GM19023 (cell line): Measurements from ENCODE around the gene EIF3C.
"Not testable (repeated sequence)": the region's sequence is repeated elsewhere in the genome, so short reads cannot be mapped to it uniquely, and the experiment has no call there.

ENCODE experiments used
- ATAC-seq: cut with Tn5 transposase; IDR thresholded peaks from one replicate; pipeline ENCODE4 v1.9.1; 2021; ENCODE audit warnings: mild to moderate bottlenecking, moderate library complexity; ENCODE audit not compliant: unreplicated experiment

Gene EIF3C, protein sequence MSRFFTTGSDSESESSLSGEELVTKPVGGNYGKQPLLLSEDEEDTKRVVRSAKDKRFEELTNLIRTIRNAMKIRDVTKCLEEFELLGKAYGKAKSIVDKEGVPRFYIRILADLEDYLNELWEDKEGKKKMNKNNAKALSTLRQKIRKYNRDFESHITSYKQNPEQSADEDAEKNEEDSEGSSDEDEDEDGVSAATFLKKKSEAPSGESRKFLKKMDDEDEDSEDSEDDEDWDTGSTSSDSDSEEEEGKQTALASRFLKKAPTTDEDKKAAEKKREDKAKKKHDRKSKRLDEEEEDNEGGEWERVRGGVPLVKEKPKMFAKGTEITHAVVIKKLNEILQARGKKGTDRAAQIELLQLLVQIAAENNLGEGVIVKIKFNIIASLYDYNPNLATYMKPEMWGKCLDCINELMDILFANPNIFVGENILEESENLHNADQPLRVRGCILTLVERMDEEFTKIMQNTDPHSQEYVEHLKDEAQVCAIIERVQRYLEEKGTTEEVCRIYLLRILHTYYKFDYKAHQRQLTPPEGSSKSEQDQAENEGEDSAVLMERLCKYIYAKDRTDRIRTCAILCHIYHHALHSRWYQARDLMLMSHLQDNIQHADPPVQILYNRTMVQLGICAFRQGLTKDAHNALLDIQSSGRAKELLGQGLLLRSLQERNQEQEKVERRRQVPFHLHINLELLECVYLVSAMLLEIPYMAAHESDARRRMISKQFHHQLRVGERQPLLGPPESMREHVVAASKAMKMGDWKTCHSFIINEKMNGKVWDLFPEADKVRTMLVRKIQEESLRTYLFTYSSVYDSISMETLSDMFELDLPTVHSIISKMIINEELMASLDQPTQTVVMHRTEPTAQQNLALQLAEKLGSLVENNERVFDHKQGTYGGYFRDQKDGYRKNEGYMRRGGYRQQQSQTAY

DNA sequence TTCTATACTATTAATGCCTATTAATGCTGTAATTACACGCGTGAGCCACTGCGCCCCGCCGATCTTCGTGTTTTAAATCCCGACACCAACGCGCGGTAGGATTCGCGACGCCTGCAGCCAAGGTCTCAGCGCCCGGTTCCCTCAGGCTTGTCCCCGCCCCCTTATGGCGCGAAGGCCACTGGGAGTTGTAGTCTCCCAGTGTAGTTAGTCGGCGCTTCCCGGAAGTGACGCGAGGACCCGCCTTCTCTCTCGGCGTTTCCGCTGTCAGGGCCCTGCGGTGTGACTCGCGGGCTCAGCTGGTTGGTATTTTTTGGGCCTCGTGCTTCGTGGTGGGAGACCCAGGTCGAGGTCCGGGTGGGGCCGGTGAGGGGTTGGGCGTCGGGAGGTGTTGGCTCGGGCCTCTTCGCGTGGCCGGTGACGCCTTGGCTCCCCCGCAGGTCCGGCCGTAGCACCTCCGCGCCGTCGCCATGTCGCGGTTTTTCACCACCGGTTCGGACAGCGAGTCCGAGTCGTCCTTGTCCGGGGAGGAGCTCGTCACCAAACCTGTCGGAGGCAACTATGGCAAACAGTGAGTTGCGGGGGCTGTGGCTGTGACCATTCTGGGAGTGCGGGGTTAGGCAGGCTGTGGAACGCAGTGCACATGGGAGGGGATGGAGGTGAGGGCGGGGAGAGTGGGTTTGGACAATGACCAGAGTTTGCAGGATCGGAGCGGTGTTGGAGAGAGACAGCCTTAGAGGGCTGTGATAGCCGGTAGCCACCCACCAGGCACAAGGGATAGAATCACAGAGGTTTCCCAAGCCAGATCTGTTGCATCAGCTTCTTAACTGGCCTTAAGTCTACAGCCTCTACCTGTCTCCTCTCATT is at the start of gene EIF3C:
EIF3C (plus strand) TSS at position 245 of the 864 bp plus-strand sequence; CDS start at position 468, 223 bp downstream.
- ATAC-seq, result peak; percentile 98

GRCh38 chr16:28666264-28666663 is 45.0 kb upstream of the EIF3C start:
- not testable (repeated sequence) for ATAC-seq

- not testable (repeated sequence) for ATAC-seq
Measured at GRCh38 chr16:28667480-28667879, 43.8 kb upstream of the EIF3C start.

GRCh38 chr16:28668199-28668598 is 43.1 kb upstream of the EIF3C start:
- not testable (repeated sequence) for ATAC-seq

- peak; percentile 62 for ATAC-seq
Measured at GRCh38 chr16:28688327-28688952, 22.8 kb upstream of the EIF3C start.

DNA sequence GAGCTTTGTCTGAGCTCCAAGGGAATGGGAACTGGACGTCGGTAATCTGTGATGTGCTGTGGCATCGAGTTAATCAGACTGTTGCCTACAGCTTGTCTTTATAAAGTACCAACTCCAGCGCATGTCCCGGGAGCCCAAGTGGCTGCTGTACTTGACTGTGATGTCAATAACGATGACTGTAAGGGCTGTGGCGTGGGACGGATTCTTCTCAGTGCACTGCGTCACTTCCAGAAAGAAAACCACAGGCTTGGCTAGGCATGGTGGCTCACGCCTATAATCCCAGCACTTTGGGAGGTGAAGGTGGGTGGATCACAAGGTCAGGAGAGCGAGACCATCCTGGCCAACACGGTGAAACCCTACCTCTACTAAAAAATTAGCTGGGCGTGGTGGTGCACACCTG is 21.8 kb upstream of the EIF3C start:
- not testable (repeated sequence) for ATAC-seq

DNA sequence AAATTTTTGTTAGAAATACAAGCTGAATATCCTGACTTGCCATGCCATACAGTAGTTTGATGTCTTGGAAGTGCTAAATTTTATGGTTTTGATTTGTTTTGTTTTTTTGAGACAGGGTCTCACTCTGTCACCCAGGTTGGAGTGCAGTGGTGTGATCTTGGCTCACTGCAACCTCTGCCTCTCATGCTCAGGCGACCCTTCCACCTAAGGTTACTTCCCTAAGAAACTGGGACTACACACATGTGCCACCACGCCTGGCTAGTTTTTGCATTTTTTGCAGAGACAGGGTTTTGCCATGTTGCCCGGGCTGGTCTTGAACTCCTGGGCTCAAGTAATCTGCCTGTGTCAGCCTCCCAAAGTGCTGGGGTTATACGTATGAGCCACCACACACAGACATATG is 19.5 kb upstream of the EIF3C start:
- not testable (repeated sequence) for ATAC-seq

DNA sequence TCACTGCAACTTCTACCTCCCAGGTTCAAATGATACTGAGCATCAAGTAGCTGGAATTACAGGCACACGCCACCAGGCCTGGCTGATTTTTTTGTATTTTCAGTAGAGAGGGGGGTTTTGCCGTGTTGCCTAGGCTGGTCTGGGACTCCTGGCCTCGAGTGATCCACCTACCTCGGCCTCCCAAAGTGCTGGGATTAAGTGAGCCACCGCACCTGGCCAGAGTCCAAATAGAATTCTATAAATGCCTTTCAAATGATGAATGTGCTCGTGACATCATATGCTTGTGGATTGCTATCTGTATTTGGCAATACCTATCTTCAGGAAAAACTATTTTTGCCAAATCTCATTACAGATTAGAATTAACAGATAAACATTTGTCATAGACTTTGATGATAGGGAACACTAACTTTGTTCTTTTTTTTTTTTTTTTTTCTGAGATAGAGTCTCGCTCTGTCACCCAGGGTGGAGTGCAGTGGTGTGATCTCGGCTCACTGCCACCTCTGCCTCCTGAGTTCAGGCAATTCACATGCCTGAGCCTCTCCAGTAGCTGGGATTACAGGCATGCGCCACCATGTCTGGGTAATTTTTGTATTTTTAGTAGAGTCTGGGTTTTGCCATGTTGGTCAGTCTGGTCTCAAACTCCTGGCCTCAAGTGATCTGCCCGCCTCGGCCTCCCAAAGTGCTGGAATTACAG is 17.9 kb upstream of the EIF3C start:
- ATAC-seq, result not testable (repeated sequence)

DNA sequence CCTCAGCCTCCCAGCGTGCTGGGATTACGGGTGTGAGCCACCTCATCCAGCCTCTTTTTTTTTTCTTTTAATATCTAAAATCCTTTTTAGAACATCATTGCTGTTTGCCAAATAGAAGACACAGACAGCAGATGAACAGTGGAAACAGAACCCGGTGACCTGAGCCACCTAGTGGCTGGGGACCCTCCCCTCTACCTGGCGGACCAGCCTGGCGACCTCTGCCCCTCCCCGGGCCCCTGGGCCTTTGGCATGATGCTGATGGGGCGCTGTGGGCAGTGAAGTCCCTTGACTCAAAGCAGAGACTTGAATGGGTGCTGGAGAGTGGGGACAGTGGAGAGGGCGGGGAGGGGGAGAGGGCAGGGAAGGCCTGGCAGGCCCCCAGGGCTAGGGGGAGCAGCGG is 11.5 kb upstream of the EIF3C start:
- not testable (repeated sequence) for ATAC-seq

GRCh38 chr16:28700349-28700748 is 10.9 kb upstream of the EIF3C start:
- ATAC-seq, result not testable (repeated sequence)

- not testable (repeated sequence) for ATAC-seq
Measured at GRCh38 chr16:28701384-28701783, 9.9 kb upstream of the EIF3C start.

DNA sequence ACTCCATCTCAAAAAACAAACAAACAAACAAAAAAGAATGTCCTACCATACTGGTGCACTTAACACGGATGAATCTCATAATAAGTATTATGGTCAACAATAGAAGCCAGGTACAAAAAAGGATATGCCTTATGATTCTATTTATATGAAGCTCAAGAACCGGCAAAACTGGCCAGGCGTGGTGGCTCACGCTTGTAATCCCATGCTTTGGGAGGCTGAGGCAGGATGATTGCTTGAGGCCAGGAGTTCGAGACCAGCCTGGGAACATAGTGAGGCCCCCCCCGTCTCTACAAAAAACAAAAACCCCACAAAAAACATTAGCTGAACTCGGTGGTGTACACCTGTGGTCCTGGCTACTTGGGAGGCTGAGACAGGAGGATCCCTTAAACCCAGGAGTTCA is 7.0 kb upstream of the EIF3C start:
- not testable (repeated sequence) for ATAC-seq

GRCh38 chr16:28722852-28723650 is 11.8 kb downstream of the EIF3C start:
- not testable (repeated sequence) for ATAC-seq

DNA sequence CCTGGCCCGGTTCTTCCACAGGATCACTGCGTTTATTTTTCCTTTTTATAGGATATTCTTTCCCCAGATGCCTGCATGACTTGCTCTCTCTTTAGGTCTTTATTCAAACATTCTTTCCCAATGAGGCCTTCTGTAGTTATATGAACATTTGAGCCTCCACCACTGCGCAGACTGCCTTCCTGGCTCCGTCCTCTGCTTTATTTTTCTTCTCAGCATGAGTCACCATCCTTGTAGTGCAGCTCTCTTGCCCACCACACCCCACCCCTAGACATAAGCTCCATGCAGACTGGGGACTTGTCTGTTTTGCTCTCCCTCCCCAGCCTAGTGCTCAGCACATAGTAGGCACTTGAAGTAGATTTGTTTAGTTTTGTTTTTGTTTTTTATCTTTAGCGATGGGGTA is 20.0 kb downstream of the EIF3C start:
- ATAC-seq, result not testable (repeated sequence)

- not testable (repeated sequence) for ATAC-seq
Measured at GRCh38 chr16:28732455-28733124, 21.3 kb downstream of the EIF3C start.

DNA sequence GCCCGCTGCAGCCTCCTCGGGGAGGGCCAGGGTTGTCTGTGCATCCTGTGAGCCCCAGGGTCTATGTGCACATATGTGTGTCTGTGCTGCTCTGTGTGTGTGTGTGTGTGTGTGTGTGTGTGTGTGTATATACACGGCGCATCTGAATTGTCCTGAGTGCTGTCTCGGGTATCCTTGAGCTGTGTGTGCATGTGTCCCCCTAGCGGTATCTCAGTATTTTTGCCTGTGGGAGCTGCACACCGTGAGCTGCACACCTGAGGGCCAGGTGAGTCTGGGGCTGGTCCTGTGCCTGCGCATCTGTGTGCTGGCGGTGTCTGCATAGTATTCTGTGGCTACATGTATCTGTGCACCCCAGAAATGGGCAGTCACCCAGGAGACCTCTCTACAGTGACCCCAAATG is 28.5 kb downstream of the EIF3C start:
- not testable (repeated sequence) for ATAC-seq

- ATAC-seq, result not testable (repeated sequence)
Measured at GRCh38 chr16:28740631-28741030, 29.4 kb downstream of the EIF3C start.

- not testable (repeated sequence) for ATAC-seq
Measured at GRCh38 chr16:28741295-28741694, 30.0 kb downstream of the EIF3C start.
